Epithelial cell of proximal tubule (primary cell): ENCODE results near the gene GNAO1. TPM values are rescaled to one million over a fixed set of nuclear protein-coding genes. Genes with fewer than 3 reads are reported as not detected.

Experiments used
- DNase-seq: peaks from one replicate; pipeline ENCODE4 v3.0.0-alpha.2; 2011; ENCODE audit warnings: low read depth
- H3K4me3 ChIP-seq: 2 replicates; pipeline ENCODE4 v1.5.1; 2011; ENCODE audit warnings: low read depth, mild to moderate bottlenecking, low read length
- total RNA-seq: library from RNA; depleted of rRNA; stranded (reverse); fragments of >200 nt; gene quantifications from 2 replicates; pipeline ENCODE4 v1.2.3, GENCODE V29; 2015
- TF ChIP-seq, protein P1 (sequence below): conservative IDR thresholded peaks from 2 replicates; pipeline ENCODE4 v1.5.1; 2012; ENCODE audit warnings: low read depth, mild to moderate bottlenecking, low read length

The GNAO1 gene
- total RNA-seq, 1 donor from 2014 or later = 1.1 TPM

DNA sequence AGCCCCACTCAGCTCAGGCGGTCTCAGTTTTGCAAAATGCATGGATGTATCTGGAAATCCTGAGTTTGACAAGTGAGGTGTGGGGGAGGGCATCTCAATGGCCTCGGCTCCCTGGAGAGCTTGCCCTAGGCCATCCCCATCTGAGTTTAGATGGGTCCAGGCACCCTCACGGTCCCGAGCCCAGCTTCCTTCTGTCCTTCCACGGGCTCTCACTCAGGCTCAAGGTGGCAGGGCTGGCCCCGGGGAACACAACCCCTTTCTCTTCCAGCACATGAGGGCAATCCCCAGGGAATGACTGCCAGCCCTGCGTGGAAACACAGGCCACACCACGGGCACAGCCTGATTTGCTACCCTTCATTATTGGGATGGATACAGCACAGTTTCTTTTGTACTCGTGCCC is 175.7 kb downstream of the GNAO1 start:
- DNase-seq = no peak
- TF ChIP-seq, protein P1, sequence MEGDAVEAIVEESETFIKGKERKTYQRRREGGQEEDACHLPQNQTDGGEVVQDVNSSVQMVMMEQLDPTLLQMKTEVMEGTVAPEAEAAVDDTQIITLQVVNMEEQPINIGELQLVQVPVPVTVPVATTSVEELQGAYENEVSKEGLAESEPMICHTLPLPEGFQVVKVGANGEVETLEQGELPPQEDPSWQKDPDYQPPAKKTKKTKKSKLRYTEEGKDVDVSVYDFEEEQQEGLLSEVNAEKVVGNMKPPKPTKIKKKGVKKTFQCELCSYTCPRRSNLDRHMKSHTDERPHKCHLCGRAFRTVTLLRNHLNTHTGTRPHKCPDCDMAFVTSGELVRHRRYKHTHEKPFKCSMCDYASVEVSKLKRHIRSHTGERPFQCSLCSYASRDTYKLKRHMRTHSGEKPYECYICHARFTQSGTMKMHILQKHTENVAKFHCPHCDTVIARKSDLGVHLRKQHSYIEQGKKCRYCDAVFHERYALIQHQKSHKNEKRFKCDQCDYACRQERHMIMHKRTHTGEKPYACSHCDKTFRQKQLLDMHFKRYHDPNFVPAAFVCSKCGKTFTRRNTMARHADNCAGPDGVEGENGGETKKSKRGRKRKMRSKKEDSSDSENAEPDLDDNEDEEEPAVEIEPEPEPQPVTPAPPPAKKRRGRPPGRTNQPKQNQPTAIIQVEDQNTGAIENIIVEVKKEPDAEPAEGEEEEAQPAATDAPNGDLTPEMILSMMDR = no peak
- no peak overlapping the region for H3K4me3 ChIP-seq

DNA sequence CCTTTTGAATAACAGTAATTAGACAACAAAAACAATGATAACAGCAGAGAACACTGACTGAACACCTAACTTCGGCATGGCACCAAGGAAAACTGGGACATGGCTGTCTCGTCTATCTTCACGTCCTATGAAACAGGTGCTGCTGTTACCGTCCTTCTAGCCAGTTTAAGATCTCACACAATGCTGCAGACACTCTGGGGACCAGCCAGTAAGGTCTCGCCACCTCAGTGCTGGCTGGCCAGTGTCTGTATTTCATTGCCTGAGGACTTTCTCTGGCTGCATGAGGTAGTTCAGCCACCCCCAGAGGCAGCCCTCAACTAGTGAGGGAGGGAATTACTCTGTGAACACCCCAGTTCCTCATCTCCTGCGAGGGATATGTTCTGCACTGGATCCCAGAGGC is 176.5 kb downstream of the GNAO1 start:
- TF ChIP-seq, protein P1 = no peak

DNA sequence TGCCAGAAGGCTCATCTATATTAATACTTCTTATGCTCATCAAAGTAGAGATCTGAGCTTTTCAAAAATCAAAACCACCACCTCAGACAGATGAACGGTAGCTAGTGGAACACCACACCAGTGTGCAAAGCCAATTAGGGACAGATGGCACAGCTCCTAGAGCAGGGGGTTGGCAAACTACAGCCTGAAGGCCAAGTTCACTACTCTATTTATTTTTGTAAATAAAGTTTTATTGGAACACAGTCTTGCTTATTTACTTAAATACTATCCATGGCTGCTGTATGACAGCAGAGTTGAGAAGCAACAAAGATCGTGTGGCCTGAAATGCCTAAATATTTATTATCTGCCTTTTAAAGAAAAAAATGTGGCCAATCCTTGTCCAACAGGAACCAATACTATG is 177.3 kb downstream of the GNAO1 start:
- DNase-seq = no peak
- no peak overlapping the region for H3K4me3 ChIP-seq
- TF ChIP-seq, protein P1 = no peak

More for the DNA sequence above, 176.5 kb downstream of the GNAO1 start:
- DNase-seq = no peak
- no peak overlapping the region for H3K4me3 ChIP-seq

DNA sequence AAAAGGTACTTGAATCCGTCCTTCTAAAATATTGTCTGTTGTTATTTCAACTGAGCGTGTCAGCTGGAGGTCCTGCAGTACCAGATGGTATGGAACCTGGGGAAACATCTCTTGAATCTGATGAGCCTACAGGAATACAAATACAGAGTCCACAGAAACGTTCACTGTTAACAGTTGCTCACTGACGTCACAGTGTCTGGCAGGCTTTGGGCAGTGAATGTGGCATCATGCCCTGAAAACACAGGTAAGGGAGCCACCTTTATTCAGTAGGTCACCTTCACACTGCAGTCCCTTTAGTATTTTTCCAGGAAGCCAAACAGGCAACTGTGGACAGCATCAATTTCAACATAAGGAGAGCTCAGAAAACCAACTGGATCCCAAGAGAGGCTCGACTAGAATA is 177.9 kb downstream of the GNAO1 start:
- TF ChIP-seq, protein P1 = no peak
- H3K4me3 ChIP-seq = no peak overlapping the region
- DNase-seq = no peak

DNA sequence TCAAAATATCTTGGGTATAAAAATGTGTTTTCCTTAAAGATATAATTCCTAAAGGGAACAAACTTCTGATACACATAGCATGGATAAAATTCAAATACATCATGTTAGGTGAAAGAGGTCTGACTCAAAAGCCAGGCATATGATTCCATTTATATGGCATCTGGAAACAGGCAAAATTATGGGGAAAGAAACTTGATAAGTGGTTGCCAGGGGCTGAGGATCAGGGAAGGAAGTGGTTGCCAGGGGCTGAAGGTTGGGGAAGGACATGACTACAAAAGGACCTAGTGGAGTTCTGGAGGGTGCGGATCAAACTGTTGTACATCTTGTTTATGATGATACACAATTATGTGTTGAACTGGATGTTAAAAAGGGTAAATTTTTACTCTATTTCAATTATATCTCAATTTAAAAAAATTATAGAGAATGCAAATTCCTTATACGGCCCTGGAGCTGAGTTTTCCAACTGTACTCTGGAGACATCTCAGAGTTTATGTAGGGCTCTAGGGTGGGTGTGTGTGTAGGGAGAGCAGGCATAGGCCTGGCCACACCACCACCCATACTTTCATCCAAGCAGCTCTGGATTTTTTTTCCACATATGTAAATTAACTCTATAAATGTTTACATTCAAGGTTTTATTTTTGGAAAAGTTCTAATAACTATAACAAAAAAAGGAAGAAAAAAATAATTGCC is 179.0 kb downstream of the GNAO1 start:
- DNase-seq = no peak
- TF ChIP-seq, protein P1 = no peak
- no peak overlapping the region for H3K4me3 ChIP-seq

DNA sequence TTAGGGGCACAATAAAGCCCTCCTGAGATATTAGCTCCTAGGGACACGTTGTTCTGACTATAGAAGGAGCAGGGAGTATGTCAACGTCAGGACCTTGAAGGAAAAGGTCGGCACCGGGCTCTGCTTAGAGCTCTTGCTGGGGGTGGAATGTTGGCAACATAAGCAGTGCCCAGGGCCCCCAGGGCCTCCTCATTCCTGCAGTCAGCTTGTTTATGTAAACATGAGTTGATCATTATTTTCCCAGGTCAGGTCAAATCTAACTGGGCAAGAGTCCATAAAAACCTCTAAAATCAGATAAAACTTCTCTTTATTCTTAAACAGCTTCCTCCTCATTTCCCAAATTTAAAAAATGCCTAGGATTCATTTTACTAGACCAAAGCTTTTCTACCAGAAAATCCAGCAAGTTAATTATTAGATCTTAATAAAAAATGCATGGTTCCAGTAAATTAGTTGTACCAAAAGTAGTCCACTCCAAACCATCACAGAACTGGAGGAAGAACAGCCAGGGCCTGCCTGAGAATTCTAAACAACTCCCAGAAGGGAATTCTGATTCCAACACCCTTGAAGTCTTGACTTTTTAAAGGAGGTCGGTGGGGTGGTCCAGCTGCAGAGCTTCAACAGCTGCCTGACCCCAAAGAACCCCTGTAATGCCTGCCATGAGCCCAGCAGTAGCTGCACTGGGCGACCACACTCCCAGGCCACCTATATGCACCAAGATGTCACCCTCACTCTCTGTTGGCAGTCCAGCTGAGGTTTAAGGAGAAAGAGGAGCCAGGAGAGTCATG is 179.8 kb downstream of the GNAO1 start:
- TF ChIP-seq, protein P1 = no peak
- no peak for DNase-seq
- no peak overlapping the region for H3K4me3 ChIP-seq

DNA sequence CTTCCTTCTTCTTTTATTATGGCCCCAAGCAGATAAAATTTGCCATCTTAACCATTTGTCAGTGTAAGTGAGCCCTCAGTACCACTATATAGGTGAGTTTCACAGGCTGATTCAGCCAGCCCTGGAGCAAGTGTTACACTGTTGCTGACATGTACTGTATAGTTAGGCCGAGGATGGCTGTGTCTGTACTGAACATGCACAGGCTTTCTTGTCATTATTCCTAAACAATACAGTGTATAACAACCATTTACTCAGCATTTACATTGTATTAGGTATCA is 180.3 kb downstream of the GNAO1 start:
- TF ChIP-seq, protein P1 = no peak
- H3K4me3 ChIP-seq = no peak overlapping the region
- no peak for DNase-seq
